ENCODE measurements around the gene GRIP1.

- TF ChIP-seq CTCF (IDR thresholded peaks at IDR 0.05; ENCODE audit: low read depth, low read length, poor library complexity, severe bottlenecking) (no peak), EZH2phosphoT487 (IDR thresholded peaks at IDR 0.05; ENCODE audit: borderline replicate concordance, low read length) (no peak)
Measured at GRCh38 chr12:66323017-66323416, 355.9 kb downstream of the GRIP1 start.
